GM12878 (cell line): ENCODE data around the gene ELL2.

Source experiments
- SIN3A ChIP-seq: IDR thresholded peaks from 2 replicates; pipeline ENCODE4 v1.6.1; 2012; ENCODE audit warnings: low read depth, low read length, improper control_type of control experiment
- TF ChIP-seq, protein P1 (sequence below), 3 experiments: IDR thresholded peaks in 2 of 3; conservative IDR thresholded peaks in 1 of 3; 2 replicates each; pipeline ENCODE4 v1.5.1; 2011; ENCODE audit warnings: low read depth in 3 of 3, low read length in 3 of 3, mild to moderate bottlenecking in 3 of 3, control low read depth in 2 of 3, moderate library complexity in 2 of 3, inconsistent platforms in 1 of 3, mixed read lengths in 1 of 3; ENCODE audit not compliant: control insufficient read depth in 2 of 3, insufficient read depth in 1 of 3; ENCODE audit errors: extremely low read depth in 1 of 3

DNA sequence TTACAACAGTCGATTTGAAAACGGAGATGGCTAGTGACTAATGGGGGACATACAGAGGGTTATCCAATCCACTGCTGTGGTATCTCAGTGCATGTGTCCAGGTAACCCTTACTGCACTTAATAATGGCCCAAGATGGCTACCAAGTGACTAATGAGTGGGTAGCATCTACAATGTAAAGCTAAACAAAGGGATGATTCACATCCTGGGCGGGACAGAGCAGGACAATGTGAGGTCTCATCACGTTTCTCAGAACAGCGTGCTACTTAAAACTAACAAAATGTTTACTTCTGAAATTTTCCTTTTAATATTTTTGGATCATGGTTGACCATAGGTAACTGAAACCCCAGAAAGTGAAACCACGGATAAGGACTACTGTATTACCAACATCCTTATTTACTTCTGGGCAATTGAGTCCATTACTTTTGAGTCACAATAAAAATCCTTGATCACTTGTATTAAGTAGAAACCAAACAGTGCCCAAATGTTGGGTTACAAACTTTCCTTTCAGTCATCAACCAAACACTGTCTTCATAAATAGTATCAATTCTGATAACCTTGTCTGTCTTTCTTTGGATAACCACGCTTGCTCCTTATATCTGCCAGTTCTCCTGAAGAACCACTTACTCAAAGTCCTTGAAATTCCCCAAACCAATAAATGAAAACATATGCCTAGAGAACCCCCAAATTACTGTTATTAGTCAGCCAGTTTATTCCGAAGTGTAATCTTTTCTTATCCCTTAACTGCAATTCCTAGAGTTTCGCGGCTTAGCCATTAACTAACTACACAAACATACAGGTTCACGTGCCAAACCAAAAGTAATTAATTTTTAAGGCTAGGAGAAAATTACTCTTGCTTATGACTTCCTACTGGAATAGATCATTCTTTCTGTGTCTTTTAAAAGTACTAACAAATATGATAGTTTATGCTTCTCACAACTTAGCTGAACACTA lies 59.7 kb downstream of the ELL2 start:
- TF ChIP-seq, protein P1, sequence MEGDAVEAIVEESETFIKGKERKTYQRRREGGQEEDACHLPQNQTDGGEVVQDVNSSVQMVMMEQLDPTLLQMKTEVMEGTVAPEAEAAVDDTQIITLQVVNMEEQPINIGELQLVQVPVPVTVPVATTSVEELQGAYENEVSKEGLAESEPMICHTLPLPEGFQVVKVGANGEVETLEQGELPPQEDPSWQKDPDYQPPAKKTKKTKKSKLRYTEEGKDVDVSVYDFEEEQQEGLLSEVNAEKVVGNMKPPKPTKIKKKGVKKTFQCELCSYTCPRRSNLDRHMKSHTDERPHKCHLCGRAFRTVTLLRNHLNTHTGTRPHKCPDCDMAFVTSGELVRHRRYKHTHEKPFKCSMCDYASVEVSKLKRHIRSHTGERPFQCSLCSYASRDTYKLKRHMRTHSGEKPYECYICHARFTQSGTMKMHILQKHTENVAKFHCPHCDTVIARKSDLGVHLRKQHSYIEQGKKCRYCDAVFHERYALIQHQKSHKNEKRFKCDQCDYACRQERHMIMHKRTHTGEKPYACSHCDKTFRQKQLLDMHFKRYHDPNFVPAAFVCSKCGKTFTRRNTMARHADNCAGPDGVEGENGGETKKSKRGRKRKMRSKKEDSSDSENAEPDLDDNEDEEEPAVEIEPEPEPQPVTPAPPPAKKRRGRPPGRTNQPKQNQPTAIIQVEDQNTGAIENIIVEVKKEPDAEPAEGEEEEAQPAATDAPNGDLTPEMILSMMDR (IDR thresholded peaks at IDR 0.05 in 2 of 3, conservative IDR thresholded peaks at IDR 0.05 in 1 of 3; ENCODE audit: control insufficient read depth in 2 of 3, extremely low read depth in 1 of 3, insufficient read depth in 1 of 3, low read depth in 3 of 3, low read length in 3 of 3) = no peak
- TF ChIP-seq SIN3A = no peak
